Stimulated activated CD8-positive, alpha-beta memory T cell treated with anti-CD3 and anti-CD28 coated beads, Interleukin-4, amount 100 ng/mL, for 48 hours (primary cell): ENCODE data around the gene KLF2.

Experiments
- DNase-seq: peaks from one replicate; pipeline ENCODE4 v3.0.0-alpha.2; 2020

KLF2 gene

DNA sequence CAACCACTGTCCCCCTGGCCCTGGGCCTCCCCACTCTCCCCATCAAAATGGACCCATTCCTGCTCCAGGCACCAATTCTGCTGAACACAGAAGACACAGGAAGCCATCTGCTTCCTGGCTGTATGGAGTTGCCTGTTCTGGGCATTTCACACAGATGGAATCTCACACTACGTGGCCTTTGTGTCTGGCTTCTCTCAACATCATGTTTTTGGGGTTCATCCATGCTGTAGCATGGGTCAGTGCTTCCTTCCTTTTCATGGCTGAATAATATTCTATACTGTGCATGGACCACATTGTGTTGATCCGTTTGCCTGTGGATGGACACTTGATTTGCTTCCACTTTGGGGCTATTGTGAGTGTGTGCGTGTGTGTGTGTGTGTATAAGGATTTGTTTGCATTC, 15.0 kb upstream of the KLF2 start:
- DNase-seq, result no peak

DNA sequence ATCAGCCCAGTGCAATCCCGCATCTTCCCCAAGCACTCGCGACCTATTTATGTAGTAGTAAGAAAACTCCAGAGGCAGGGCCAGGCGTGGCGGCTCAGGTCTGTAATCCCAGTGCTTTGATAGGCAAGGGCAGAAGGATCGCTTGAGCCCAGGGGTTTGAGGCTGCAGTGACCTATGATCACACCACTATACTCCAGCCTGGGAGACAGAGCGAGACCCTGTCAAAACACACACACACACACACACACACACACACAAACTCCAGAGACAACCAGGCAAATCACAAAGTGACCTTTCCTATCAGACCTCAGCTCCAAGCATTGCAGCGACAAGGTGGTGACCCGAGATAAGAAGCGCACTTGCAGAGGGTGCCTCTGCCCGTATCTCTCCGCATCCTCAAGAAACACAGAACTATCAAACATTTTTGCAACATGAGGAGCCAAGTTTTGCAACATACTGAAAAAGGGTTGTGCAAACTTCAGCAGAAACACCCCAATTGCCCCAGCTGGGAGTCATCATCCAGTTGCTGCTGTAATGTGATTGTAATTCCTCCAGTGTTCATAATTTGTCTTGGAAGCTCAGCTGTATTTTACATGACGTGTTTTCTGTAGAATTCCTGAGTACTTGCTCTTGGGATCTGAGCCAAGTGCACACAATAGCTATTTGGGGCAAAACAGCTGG, 8.7 kb upstream of the KLF2 start:
- no peak for DNase-seq

DNA sequence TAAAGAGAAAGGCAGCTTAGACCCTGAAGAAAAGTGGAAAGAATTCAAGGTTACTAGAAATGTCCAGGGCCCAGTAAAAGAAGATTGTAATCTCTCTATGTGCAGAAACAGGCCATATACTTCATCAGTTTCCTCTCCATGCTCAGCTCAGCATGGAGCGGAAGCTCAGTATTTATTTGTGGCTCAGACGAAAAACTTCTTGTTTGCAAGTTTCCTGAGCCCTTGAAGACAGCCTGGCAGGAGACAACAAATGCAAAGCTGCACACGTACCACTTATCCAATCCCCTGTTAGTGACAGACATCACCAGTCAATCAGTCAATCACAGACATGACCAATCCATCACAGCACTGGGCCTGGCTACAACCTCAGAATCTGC, 8.1 kb upstream of the KLF2 start:
- DNase-seq, result no peak

DNA sequence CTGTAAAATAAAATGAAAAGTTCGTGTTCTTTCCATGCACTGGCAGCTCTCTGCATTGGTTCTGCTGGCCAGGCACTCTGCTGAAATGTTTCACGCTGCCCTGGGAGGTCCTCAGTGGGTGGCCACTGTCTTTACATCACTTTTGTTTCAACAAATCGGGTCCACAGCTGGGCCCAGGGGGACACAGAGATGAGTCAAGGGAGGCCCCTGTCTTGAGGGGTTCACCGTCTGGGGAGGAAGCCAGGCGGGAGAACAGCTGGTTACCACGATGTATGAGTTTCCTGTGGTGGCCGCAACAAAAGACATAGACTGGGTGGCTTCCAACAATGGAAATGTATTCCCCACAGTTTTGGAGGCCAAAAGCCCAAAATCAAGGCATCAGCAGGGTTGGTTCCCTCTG, 5.1 kb upstream of the KLF2 start:
- DNase-seq, result no peak

DNA sequence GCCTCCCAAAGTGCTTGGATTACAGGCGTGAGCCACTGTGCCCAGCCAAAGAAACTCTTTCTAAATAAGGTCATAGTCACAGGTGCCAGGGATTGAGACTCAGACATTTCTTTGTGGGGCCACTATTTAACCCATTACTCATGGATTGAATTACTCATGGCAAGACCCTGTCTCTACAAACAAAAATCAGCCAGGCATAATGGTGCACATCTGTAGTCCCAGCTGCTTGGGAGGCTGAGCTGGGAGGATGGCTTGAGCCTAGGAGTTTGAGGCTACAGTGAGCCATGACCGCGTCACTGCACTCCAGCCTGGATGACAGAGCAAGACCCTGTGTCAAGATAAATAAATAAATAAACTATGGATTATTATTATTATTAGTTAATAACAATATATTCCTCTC, 3.6 kb upstream of the KLF2 start:
- no peak for DNase-seq

DNA sequence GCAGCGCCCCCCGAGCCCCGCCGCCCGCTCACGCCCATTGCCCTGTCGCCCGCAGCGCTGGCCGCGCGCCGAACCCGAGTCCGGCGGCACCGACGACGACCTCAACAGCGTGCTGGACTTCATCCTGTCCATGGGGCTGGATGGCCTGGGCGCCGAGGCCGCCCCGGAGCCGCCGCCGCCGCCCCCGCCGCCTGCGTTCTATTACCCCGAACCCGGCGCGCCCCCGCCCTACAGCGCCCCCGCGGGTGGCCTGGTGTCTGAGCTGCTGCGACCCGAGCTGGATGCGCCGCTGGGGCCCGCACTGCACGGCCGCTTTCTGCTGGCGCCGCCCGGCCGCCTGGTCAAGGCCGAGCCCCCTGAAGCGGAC, 518 bp downstream of the KLF2 start:
- DNase-seq, result peak; percentile 62

DNA sequence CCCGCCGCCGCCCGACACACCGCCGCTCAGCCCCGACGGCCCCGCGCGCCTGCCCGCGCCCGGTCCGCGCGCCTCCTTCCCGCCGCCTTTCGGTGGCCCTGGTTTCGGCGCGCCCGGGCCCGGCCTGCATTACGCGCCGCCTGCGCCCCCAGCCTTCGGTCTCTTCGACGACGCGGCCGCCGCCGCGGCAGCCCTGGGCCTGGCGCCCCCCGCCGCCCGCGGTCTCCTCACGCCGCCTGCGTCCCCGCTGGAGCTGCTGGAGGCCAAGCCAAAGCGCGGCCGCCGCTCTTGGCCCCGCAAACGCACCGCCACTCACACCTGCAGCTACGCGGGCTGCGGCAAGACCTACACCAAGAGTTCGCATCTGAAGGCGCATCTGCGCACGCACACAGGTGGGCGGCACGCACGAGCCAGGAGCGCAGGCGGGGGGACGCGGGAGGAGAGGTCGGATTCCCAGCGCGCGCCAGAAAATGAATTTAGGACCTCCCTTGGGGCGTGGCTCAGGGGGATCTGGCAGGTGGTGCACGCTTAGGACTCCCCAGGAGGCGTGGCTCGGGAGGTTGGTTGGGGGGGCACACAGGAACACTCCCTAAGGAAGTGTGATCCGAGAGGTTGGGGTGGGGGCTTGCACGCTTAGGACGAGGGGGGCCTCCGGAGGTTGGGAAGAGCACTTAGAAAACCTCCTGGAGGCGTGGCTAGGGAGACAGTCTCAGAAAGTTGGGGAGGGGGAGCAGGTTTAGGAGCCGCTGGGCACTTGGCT, 1.2 kb downstream of the KLF2 start:
- DNase-seq, result peak; percentile 52

DNA sequence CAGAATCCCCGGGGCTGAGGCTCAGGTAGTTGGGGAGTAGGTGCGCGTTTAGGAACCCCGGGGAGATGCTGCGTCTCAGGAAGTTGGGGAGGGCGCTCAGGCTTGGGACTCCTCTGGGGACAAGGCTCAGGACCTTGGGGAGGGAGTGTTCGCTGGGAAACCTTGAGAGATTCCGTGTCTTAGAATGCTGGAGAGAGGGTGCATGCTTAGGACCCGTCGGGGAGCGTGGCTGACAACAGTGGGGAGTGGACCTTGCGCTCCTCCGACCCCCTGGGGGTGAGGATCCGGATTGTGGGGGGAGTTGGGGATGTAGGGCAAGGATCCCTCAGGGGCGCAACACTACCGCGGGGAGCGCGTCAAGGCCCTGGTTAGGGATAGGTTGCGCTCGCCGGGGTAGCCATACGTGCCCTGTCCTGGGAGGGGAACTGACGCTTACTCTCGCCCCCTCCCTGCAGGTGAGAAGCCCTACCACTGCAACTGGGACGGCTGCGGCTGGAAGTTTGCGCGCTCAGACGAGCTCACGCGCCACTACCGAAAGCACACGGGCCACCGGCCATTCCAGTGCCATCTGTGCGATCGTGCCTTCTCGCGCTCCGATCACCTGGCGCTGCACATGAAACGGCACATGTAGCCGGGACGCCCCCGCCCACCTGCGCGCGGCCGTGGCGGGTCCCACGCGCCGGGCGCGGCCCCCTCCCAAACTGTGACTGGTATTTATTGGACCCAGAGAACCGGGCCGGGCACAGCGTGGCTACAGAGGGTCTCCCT, 2.0 kb downstream of the KLF2 start:
- DNase-seq, result peak; percentile 54

DNA sequence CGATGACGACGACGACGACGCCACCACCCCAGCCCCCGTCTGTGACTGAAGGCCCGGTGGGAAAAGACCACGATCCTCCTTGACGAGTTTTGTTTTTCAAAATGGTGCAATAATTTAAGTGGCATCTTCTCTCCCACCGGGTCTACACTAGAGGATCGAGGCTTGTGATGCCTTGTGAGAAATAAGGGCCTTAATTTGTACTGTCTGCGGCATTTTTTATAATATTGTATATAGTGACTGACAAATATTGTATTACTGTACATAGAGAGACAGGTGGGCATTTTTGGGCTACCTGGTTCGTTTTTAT, 2.5 kb downstream of the KLF2 start:
- DNase-seq, result no peak

DNA sequence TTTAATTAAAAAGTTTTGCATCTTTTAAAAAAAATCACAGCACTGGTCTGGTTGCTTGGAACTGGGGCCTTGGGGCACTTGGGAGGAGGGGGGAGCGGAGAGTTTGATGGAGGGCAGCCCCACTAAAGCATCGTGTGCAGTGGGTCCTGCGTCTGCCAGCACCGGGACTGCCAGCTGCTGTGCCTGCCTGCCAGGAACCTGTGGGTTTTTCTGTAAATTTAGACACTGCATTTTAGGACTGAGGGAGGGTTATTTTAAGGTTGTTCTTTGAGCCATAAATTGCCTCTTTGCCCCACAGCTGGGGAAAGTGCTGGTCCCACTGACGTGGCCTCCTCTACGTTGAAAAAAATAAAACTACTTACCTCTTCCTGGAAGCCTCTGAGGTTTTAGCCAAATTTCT, 2.9 kb downstream of the KLF2 start:
- DNase-seq, result no peak

DNA sequence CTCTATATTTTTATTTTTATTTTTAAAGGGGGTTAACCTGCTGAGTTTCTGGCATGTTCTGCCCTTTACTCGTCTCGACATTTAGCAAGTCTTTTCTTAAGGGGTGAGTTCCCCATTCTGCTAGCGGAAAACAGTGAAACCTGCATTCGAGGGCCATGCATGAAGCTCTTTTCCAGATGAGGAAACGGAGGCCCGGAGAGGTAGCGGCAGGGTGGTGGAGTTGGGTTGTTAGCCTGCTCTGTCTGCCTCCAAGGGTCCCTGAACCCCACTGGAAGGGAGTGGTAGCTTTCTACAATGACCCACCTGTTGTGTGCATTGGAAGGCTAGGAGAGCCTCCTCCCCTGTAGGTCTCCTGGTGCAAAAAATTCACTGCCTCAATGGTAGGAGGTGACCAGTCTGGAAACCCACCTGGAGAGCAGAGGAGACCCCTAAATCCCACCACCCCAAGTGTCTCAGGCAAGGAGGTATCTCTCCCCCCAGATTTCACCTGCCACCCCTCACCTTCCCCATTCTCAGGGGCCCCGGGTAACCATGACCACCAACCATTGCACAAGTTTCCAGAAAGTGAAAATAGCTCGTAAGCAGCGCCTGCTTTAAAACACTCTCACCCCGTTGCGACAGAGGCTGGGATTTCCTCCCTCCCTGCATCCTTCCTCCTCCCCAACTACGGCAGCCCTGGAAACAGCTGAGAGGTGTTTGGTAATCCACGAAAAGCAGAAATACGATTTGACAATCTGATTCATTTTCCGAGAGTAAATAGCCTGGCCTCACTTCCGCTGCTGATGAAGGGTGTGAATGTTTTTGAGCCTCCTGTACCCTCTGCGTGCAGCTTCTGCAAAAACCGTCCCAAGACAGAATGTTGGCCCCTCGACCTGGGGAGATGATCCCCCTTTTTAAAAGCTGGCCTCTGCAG, 3.5 kb downstream of the KLF2 start:
- peak; percentile 62 for DNase-seq

DNA sequence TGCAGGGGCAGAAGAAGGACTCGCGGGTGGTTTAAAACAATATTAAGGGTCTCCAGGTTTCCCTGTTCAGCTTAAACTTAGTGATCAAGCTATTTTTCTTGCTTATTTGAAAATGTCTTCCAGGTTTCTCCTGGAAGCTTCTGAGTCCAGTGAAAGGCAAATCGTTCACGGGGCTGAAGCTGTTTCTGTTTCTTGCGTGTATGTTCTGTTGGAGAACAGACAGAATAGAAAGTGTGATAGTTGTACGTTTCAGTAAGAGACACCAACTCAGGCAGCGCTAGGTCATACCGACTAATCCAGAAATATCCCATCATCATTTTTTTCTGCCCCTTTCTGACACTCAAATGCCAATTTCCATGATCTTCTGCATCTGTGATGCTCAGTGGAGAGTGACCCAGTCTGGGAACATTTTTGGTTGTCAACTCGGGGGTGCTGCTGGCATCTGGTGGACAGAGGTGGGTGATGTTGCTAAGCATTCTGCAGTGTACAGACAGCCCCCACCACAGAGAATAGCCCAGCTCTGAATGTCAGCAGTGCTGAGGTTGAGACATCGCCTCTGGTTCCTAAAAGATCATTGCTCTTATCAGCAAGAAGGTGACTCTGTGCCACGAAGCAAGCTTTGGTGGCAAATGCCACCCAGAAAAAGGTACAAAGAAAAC, 4.3 kb downstream of the KLF2 start:
- peak; percentile 51 for DNase-seq

DNA sequence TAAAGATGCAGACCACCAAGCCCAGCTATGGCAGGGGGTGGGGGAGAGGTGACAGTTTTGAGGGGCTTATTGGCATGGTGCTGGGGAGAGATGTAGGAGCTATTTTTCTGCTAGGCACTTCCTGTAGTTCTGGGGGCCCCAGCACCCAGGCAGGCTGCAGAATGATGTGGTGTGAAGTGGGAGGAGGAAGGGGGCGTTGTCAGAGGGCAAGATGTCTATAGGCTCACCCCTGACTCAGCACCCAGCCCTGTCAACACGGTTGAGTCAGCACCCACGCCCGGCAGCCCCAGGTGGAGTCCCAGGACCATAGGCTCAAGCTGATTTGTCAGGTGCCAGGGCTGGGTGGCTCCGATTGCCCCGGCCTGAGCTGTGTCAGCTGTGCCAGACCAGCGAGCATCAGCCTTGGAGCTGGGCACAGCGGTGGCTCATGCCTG, 5.8 kb downstream of the KLF2 start:
- peak; percentile 94 for DNase-seq

DNA sequence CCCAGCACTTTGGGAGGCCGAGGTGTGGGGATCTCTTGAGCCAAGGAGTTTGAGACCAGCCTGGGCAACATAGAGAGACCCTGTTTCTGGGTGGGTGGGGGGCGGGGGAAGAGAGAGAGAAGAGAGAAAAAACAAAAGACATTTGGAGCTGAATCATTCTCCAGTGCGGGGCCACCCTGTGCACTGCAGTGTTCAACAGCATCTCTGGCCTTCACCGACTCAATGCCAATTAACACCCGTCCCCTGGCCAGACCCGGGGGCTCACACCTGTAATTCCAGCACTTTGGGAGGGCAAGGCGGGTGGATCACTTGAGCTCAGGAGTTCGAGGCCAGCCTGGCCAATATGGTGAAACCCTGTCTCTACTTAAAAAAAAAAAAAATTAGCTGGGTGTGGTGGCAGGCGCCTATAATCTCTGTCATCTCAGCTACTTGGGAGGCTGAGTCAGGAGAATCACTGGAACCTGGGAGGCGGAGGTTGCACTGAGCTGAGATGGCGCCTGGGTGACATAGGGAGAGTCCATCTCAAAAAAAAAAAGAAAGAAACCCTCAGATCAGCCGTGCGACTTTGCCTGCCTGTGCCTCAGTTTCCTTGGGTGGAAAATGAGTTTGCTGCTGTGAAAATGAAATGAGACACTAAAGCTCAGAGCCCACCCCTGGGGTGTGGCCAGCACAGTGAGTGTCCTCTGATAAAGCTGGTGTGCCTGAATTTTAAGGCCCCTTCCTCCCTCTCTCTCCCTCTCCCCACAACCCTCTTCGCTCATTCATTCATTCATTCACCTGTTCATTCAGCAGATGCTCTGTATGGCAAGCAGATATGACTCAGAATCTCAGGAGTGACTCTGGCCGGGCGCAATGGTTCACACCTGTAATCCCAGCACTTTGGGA, 6.4 kb downstream of the KLF2 start:
- DNase-seq, result no peak

DNA sequence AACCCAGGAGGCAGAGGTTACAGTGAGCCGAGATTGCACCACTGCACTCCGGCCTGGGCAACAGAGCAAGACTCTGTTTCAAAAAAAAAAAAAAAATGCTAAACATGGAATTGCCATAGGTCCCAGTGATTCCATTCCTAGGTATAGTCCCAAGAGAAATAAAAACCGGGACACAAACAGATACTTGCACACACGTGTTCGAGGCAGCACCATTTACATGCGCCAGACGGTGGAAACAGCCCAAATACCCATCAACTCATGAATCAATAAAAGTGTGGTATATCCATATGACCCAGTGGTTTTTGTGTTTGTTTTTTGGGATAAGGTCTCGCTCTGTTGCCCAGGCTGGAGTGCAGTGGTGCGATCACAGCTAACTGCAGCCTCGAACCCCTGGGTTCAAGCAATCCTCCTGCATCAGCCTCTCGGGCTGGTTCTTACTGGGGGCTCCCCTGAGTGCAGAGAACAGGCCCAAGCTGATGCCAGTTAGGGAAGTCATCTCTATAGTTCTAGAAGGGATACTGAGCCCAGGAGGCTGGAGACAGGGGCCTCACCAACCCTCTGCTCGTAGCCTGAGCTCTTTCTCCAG, 8.5 kb downstream of the KLF2 start:
- DNase-seq, result no peak

DNA sequence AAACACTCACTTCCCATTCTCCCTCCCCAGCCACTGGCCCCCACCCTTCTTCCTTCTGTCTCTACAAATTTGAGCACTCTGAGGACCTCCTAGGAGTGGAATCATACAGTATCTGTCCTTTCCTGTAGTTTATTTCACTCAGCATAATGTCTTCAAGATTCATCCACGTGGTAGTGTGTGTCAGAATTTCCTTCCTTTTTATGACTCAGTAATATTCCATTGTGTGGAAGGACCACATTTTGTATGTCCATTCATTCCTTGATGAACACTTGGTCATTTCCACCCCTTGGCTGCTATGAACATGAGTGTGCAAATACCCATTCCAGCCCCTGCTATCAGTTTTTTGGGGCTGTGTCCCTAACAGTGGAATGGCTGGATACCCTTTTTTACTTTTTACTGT, 9.8 kb downstream of the KLF2 start:
- no peak for DNase-seq

DNA sequence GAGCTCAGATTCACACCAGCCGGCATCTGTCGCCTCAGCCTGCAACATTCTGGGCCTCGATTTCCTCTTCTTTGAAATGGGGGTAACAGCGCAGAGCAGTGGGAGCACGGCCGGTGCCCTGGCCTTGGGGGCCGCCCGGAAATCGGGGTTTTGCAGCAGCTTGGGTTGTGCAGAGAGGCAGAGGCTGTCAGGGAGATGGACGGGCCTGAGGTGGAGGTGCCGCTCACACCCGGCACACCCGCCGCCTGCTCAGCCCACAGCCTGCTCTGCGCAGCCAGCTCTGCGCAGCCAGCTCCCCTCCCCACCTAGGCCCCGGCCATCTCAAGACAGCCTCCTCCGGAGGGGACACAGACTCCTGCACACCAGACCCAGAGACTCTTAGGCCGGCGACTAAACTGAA, 10.6 kb downstream of the KLF2 start:
- DNase-seq, result no peak

DNA sequence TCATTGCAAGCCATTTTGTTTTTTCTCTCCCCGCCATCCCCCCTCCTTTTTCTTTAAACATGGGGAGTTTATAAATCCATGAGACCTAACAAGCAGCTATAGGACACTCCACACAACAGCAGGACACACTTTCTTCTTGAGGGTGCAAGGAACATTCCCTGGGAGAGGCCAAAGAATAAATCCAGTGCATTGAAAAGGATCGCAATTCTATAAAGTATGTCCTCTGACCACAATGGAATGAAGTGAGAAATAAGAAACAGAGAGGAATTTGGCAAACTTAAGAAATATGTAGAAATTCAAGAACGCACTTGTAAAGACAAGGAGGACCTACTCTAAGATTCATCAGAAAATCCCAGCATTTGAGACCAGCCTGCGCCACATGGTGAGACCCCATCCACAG, 11.9 kb downstream of the KLF2 start:
- DNase-seq, result no peak

DNA sequence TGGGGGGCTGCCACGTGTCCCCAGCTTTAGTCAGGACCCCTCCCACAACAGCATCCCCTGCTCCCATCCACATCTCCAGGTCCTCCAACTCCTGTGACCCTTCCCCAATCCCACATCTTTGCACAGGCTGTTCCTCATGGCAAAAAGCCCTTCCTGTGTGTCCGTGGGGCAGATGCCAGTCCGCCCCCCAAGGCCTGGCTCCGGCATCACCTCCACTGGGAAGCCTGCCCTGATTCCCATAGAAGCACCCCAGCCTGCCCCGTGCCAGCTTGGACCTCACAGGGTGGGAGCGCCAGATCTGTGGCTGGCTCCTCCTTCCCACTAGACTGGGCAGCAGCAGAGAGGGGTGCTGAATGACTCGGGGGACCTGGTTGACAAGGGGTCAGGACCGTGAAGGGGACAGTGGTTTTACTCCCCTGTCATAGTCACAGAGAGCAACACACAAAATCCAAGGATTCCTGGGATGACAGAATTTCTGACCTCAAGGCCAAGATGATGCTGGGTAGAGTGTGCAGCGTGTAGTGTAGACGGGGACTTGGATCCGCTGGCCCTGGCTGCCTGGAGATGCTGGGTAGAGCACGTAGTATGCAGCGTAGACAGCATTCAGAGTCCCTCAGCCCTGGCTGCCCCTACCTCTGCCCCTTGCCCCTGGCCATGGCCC, 13.3 kb downstream of the KLF2 start:
- DNase-seq, result no peak
